Measurements from ENCODE around the gene FHAD1.

Gene FHAD1

GRCh38 chr1:15444468-15445389 is 197.7 kb downstream of the FHAD1 start:
- DNase-seq, result no peak

GRCh38 chr1:15445390-15446122 is 198.5 kb downstream of the FHAD1 start:
- DNase-seq, result no peak

DNA sequence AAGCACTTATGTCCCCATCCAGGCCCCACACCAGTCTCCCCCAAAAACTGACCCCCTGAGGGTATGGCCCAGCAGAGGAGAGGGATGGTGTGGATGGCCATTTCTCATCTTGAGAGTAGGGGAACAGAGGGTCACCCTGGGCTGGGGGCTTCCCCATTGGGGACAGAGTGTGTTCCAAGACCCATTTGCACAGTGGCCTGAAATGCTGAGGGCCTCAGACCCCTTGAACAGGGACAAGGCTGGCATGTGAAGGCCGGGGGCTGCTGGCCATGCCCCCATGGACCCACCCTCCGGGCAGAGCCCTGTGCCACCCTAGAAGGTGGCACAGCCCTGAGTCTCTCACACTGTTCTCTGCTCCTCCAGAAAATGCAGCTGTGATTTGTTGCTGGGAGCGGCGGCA is 199.2 kb downstream of the FHAD1 start:
- DNase-seq, result no peak
